ENCODE data around the gene ADAM12.

ADAM12 gene

DNA sequence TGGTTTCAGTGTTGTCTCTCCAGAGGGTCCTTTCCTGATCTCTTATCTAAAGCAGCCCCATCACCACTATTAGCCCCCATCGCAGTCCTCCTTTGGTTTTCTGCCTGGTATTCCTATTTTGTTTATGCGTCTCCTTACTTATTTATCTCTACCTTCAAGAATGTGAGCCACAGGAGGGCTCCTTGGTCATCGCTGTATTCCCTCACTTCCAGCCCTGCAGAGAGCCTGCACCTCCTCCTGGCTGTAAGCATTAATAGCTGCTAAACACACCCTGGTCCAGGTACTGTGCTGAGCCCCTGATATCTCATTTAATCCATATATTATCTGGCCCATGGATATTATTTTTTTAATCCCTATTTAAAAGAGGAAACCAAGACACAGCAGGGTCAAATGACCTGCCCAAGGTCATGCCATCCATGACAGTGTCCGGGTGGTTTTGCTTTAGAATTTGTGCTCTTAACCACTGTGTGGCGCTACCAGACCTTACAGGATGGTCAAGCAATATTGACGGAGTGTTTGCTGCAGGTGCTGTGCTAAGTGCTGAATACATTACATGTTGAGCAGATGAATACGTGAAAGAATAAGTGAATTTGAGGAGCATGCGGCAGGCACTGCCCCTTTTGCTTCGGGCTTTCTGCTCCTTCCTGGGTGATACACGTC lies 227.2 kb downstream of the ADAM12 start:
- Histone ChIP-seq H3K4me1 (ENCODE audit: control insufficient read depth, insufficient read depth, low read length) (no peaks in the 10 kb centered on the region), H3K36me3 (ENCODE audit: control insufficient read depth in 2 of 2, insufficient read depth in 1 of 2, low read length in 2 of 2) (no peaks in the 10 kb centered on the region), H3K4me3 (ENCODE audit: low read depth, low read length) (no peak overlapping the region), H3K27ac (ENCODE audit: extremely low read depth, low read depth, low read length) (no peak overlapping the region), H3K9me3 (ENCODE audit: control insufficient read depth, insufficient read depth, low read depth, low read length) (no peaks in the 10 kb centered on the region)
- ChIA-PET POLR2A (interaction anchor here (0.5 kb wide), 1 partner anchor 346 kb away, joined by 4 read pairs; no protein-coding TSS in a partner anchor), CTCF (interaction anchor here (1.0 to 3.0 kb wide), 4 partner anchors 9 to 437 kb away, joined by 3 to 19 read pairs (median 8); no protein-coding TSS in a partner anchor)
- TF ChIP-seq BCL11B (tag by site-specific recombination; IDR thresholded peaks at IDR 0.05; ENCODE audit: low read depth) (peak; percentile 81; the same call in 1 of the 2 replicates), ZFHX2 (tag by site-specific recombination; conservative IDR thresholded peaks at IDR 0.05) (no peak), ZSCAN30 (tag by site-specific recombination; IDR thresholded peaks at IDR 0.05) (peak; percentile 58; the same call in 1 of the 2 replicates), ZNF654 (tag by site-specific recombination; IDR thresholded peaks at IDR 0.05; ENCODE audit: low read depth) (peak; percentile 87), TRIM28 (IDR thresholded peaks at IDR 0.05; ENCODE audit: borderline replicate concordance, low read length) (peak; percentile 55; the same call in 1 of the 2 replicates), ZNF660 (tag by site-specific recombination; IDR thresholded peaks at IDR 0.05) (0 out of 2 replicates have a peak, but pooled peaks have one; percentile 48), ZNF658 (tag by site-specific recombination; IDR thresholded peaks at IDR 0.05) (no peak), ZNF2 (tag by site-specific recombination; IDR thresholded peaks at IDR 0.05) (peak; percentile 75), GLI4 (tag by site-specific recombination; IDR thresholded peaks at IDR 0.05) (no peak), BCL11A (tag by site-specific recombination; IDR thresholded peaks at IDR 0.05; ENCODE audit: low read depth) (0 out of 2 replicates have a peak, but pooled peaks have one; percentile 31), ZNF621 (tag by site-specific recombination; IDR thresholded peaks at IDR 0.05) (no peak), ZNF561 (tag by site-specific recombination; IDR thresholded peaks at IDR 0.05; ENCODE audit: borderline replicate concordance) (peak; percentile 34; the same call in 1 of the 2 replicates), ZNF768 (tag by site-specific recombination; IDR thresholded peaks at IDR 0.05) (no peak), SCRT1 (tag by site-specific recombination; IDR thresholded peaks at IDR 0.05; ENCODE audit: borderline replicate concordance) (peak; percentile 48; the same call in 1 of the 2 replicates), MEIS1 (CRISPR knock-in tag; IDR thresholded peaks at IDR 0.05; ENCODE audit: borderline replicate concordance) (no peak), ZNF37A (tag by site-specific recombination; IDR thresholded peaks at IDR 0.05) (no peak)
- TF ChIP-seq, protein P1, sequence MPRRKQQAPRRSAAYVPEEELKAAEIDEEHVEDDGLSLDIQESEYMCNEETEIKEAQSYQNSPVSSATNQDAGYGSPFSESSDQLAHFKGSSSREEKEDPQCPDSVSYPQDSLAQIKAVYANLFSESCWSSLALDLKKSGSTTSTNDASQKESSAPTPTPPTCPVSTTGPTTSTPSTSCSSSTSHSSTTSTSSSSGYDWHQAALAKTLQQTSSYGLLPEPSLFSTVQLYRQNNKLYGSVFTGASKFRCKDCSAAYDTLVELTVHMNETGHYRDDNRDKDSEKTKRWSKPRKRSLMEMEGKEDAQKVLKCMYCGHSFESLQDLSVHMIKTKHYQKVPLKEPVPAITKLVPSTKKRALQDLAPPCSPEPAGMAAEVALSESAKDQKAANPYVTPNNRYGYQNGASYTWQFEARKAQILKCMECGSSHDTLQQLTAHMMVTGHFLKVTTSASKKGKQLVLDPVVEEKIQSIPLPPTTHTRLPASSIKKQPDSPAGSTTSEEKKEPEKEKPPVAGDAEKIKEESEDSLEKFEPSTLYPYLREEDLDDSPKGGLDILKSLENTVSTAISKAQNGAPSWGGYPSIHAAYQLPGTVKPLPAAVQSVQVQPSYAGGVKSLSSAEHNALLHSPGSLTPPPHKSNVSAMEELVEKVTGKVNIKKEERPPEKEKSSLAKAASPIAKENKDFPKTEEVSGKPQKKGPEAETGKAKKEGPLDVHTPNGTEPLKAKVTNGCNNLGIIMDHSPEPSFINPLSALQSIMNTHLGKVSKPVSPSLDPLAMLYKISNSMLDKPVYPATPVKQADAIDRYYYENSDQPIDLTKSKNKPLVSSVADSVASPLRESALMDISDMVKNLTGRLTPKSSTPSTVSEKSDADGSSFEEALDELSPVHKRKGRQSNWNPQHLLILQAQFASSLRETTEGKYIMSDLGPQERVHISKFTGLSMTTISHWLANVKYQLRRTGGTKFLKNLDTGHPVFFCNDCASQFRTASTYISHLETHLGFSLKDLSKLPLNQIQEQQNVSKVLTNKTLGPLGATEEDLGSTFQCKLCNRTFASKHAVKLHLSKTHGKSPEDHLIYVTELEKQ (tag by site-specific recombination; IDR thresholded peaks at IDR 0.05; ENCODE audit: borderline replicate concordance) = no peak
- TF ChIP-seq, protein P2, sequence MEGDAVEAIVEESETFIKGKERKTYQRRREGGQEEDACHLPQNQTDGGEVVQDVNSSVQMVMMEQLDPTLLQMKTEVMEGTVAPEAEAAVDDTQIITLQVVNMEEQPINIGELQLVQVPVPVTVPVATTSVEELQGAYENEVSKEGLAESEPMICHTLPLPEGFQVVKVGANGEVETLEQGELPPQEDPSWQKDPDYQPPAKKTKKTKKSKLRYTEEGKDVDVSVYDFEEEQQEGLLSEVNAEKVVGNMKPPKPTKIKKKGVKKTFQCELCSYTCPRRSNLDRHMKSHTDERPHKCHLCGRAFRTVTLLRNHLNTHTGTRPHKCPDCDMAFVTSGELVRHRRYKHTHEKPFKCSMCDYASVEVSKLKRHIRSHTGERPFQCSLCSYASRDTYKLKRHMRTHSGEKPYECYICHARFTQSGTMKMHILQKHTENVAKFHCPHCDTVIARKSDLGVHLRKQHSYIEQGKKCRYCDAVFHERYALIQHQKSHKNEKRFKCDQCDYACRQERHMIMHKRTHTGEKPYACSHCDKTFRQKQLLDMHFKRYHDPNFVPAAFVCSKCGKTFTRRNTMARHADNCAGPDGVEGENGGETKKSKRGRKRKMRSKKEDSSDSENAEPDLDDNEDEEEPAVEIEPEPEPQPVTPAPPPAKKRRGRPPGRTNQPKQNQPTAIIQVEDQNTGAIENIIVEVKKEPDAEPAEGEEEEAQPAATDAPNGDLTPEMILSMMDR (tag by site-specific recombination; IDR thresholded peaks at IDR 0.05) = peak; percentile 70
- TF ChIP-seq, protein P3, sequence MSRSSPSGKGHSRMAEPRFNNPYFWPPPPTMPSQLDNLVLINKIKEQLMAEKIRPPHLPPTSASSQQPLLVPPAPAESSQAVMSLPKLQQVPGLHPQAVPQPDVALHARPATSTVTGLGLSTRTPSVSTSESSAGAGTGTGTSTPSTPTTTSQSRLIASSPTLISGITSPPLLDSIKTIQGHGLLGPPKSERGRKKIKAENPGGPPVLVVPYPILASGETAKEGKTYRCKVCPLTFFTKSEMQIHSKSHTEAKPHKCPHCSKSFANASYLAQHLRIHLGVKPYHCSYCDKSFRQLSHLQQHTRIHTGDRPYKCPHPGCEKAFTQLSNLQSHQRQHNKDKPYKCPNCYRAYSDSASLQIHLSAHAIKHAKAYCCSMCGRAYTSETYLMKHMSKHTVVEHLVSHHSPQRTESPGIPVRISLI (tag by site-specific recombination; IDR thresholded peaks at IDR 0.05) = no peak
